GM10266 (cell line): ENCODE measurements around the gene CPM.
"Not testable (repeated sequence)": the region's sequence is repeated elsewhere in the genome, so short reads cannot be mapped to it uniquely, and the experiment has no call there.

Source experiments
- DNase-seq: peaks from one replicate; pipeline ENCODE4 v3.0.0; 2012; ENCODE audit errors: extremely low spot score
- CTCF ChIP-seq: IDR thresholded peaks from 2 replicates; pipeline ENCODE4 v1.5.1; 2012; ENCODE audit warnings: mild to moderate bottlenecking, low read depth; ENCODE audit not compliant: control insufficient read depth, insufficient read depth; ENCODE audit errors: missing control alignments

The CPM gene

GRCh38 chr12:68844318-68844745 is 88.6 kb downstream of the CPM start:
- no peak for DNase-seq
- TF ChIP-seq CTCF = no peak

- DNase-seq = no peak
- TF ChIP-seq CTCF = no peak
Observed at GRCh38 chr12:68842784-68843567, 90.0 kb downstream of the CPM start.

GRCh38 chr12:68842123-68842522 is 90.8 kb downstream of the CPM start:
- TF ChIP-seq CTCF = no peak

GRCh38 chr12:68841717-68842116 is 91.3 kb downstream of the CPM start:
- DNase-seq = no peak
- no peak for TF ChIP-seq CTCF

More at GRCh38 chr12:68842123-68842522, 90.8 kb downstream of the CPM start:
- DNase-seq = no peak

- not testable (repeated sequence) for DNase-seq
Observed at GRCh38 chr12:68841175-68841574, 91.8 kb downstream of the CPM start.

GRCh38 chr12:68839183-68840147 is 93.5 kb downstream of the CPM start:
- DNase-seq = no peak
- TF ChIP-seq CTCF = no peak

- TF ChIP-seq CTCF = no peak
Observed at GRCh38 chr12:68838046-68838886, 94.7 kb downstream of the CPM start.

More at GRCh38 chr12:68838046-68838886, 94.7 kb downstream of the CPM start:
- DNase-seq = no peak
